HepG2 (cell line): ENCODE data around the gene TPM2. TPM values are rescaled to one million over a fixed set of nuclear protein-coding genes. Genes with fewer than 3 reads are reported as not detected.

Experiments used
- CENPT ChIP-seq: sonication (generic); formaldehyde crosslinking; IDR thresholded peaks from 2 replicates; pipeline ENCODE4 v1.8.0; 2022; ENCODE audit warnings: low read depth, mild to moderate bottlenecking, moderate library complexity, missing genetic modification reagents
- ETV6 ChIP-seq: sonication (generic); formaldehyde crosslinking; conservative IDR thresholded peaks from 2 replicates; pipeline ENCODE4 v1.4.0; 2020; ENCODE audit warnings: missing genetic modification reagents
- FOSL2 ChIP-seq: sonication (generic); formaldehyde crosslinking; IDR thresholded peaks from 2 replicates; pipeline ENCODE4 v1.4.0; 2020; ENCODE audit warnings: missing genetic modification reagents
- HNF4G ChIP-seq, 2 experiments: sonication (generic) in 1 of 2; formaldehyde crosslinking in 1 of 2; IDR thresholded peaks; 2 replicates each; pipeline versions ENCODE4 v1.4.0 to v1.6.1; 2011 to 2020; ENCODE audit warnings: borderline replicate concordance in 2 of 2, low read depth in 2 of 2, mild to moderate bottlenecking in 2 of 2, low read length in 1 of 2, missing genetic modification reagents in 1 of 2, moderate library complexity in 1 of 2
- IRF9 ChIP-seq: sonication (generic); formaldehyde crosslinking; IDR thresholded peaks from 2 replicates; pipeline ENCODE4 v1.8.0; 2022; ENCODE audit warnings: missing genetic modification reagents, mild to moderate bottlenecking, borderline replicate concordance
- MYC ChIP-seq: sonication (generic); formaldehyde crosslinking; IDR thresholded peaks from 2 replicates; pipeline ENCODE4 v1.9.0; 2021; ENCODE audit warnings: missing genetic modification reagents, borderline replicate concordance
- POLR2G ChIP-seq: fragments of 200-400 bp; formaldehyde crosslinking; IDR thresholded peaks from 2 replicates; pipeline ENCODE4 v1.6.1; 2018; ENCODE audit warnings: mild to moderate bottlenecking, low read depth, low read length, moderate library complexity
- TFDP1 ChIP-seq: IDR thresholded peaks from 2 replicates; pipeline ENCODE4 v1.6.1; 2016; ENCODE audit warnings: missing compliant biosample characterization, missing genetic modification reagents, borderline replicate concordance
- THAP9 ChIP-seq: sonication (generic); formaldehyde crosslinking; IDR thresholded peaks from 2 replicates; pipeline ENCODE4; 2020; ENCODE audit warnings: missing genetic modification reagents, mild to moderate bottlenecking, borderline replicate concordance
- USF2 ChIP-seq, 2 experiments: sonication (generic) in 1 of 2; formaldehyde crosslinking in 1 of 2; IDR thresholded peaks; 2 replicates each; pipeline versions ENCODE4 v1.5.1 to v1.6.1; 2011 to 2020; ENCODE audit warnings: borderline replicate concordance in 1 of 2, low read depth in 1 of 2, low read length in 1 of 2, mild to moderate bottlenecking in 1 of 2, missing genetic modification reagents in 1 of 2, moderate library complexity in 1 of 2
- YEATS4 ChIP-seq: sonication (generic); formaldehyde crosslinking; IDR thresholded peaks from 2 replicates; pipeline ENCODE4 v1.4.0; 2020; ENCODE audit warnings: missing genetic modification reagents, borderline replicate concordance
- ZNF512B ChIP-seq: sonication (generic); formaldehyde crosslinking; IDR thresholded peaks from 2 replicates; pipeline ENCODE4 v1.5.1; 2020; ENCODE audit warnings: missing genetic modification reagents, mild to moderate bottlenecking, borderline replicate concordance
- ZNF761 ChIP-seq: sonication (generic); formaldehyde crosslinking; conservative IDR thresholded peaks from 2 replicates; pipeline ENCODE4 v1.4.0; 2020; ENCODE audit warnings: mild to moderate bottlenecking, missing genetic modification reagents
- ZSCAN21 ChIP-seq: sonication (generic); formaldehyde crosslinking; IDR thresholded peaks from 2 replicates; pipeline ENCODE4 v1.8.0; 2022; ENCODE audit warnings: mild to moderate bottlenecking, missing genetic modification reagents, moderate library complexity, borderline replicate concordance
- polyA plus RNA-seq, 8 experiments: library from polyadenylated mRNA; depleted of rRNA in 3 of 8; stranded (reverse) in 7 of 8; unstranded in 1 of 8; fragments of >200 nt; fragmentation: Illumina TruSeq in 4 of 8; extraction: Trizol in 4 of 8; gene quantifications; 2 replicates each; pipeline versions ENCODE4 v1.2.1 to v1.2.3, GENCODE V29; 2011 to 2016; ENCODE audit warnings: low read depth in 4 of 8, missing spikeins in 1 of 8, mixed read lengths in 1 of 8; ENCODE audit not compliant: insufficient read depth in 1 of 8
- total RNA-seq, 5 experiments: library from RNA; depleted of rRNA; stranded (reverse); fragments of >200 nt; fragmentation: Illumina TruSeq; extraction: Trizol; gene quantifications; 2 replicates each; pipeline ENCODE4 v1.2.3, GENCODE V29; 2016; ENCODE audit warnings: low read depth in 1 of 5

The TPM2 gene
- total and polyA plus RNA-seq, 2 of the 13 experiments (the other 11 are each of a cell fraction or from before 2014, with no cell fraction given): 3.1 to 10.7 TPM

GRCh38 chr9:35673132-35674024 is 16.3 kb downstream of the TPM2 start, which contains the start of gene CA9 (continued):
- TF ChIP-seq ETV6 (CRISPR knock-in tag) (no peak), ZSCAN21 (peak; percentile 39; the same call in 1 of the 2 replicates), HNF4G (IDR thresholded peaks at IDR 0.05; ENCODE audit: borderline replicate concordance, low read depth, low read length) (0 out of 2 replicates have a peak, but pooled peaks have one; percentile 41), HNF4G (CRISPR knock-in tag; IDR thresholded peaks at IDR 0.05; ENCODE audit: borderline replicate concordance, low read depth) (no peak), TFDP1 (CRISPR knock-in tag) (0 out of 2 replicates have a peak, but pooled peaks have one; percentile 26), POLR2G (peak; percentile 59), THAP9 (CRISPR knock-in tag) (peak; percentile 47; the same call in 1 of the 2 replicates), MYC (peak; percentile 81), ZNF512B (CRISPR knock-in tag) (0 out of 2 replicates have a peak, but pooled peaks have one; percentile 38), YEATS4 (CRISPR knock-in tag) (0 out of 2 replicates have a peak, but pooled peaks have one; percentile 36), ZNF761 (CRISPR knock-in tag) (0 out of 2 replicates have a peak, but pooled peaks have one; percentile 62), FOSL2 (CRISPR knock-in tag) (peak; percentile 65; the same call in 1 of the 2 replicates), IRF9 (CRISPR knock-in tag) (0 out of 2 replicates have a peak, but pooled peaks have one; percentile 18), USF2 (IDR thresholded peaks at IDR 0.05; ENCODE audit: low read depth, low read length) (no peak), USF2 (CRISPR knock-in tag; IDR thresholded peaks at IDR 0.05; ENCODE audit: borderline replicate concordance) (no peak), CENPT (CRISPR knock-in tag) (0 out of 2 replicates have a peak, but pooled peaks have one; percentile 29)
